A673 (cell line): Measurements from ENCODE around the gene TUBA4B. TPM values are rescaled to one million over a fixed set of nuclear protein-coding genes. Genes with fewer than 3 reads are reported as not detected.

Experiments used
- BruUV-seq: library from RNA; stranded (reverse); fragments of 400-500 nt; replicated peaks from 2 replicates; lab custom pipeline; 2021; lab: Mats Ljungman, UMichigan
- CTCF ChIA-PET: fragments of 300-600 bp; sonication (Branson Sonifier 250); formaldehyde crosslinking; loops from one replicate; lab custom pipeline; 2022; ENCODE audit warnings: antibody characterized with exemption; lab: Charles Lee
- POLR2A ChIA-PET: fragments of 300-600 bp; sonication (Branson Sonifier 250); formaldehyde crosslinking; loops from one replicate; lab custom pipeline; 2022; ENCODE audit warnings: antibody characterized with exemption; ENCODE audit not compliant: low non-redundant PET; lab: Charles Lee
- DNase-seq: peaks from one replicate; pipeline ENCODE4 v3.0.0-alpha.2; 2015; ENCODE audit warnings: low spot score
- H3K27ac ChIP-seq: fragments of 200-600 bp; sonication (generic); 2 replicates; pipeline ENCODE4 v1.5.1; 2016; ENCODE audit warnings: mixed run types, low read depth, mild to moderate bottlenecking, mixed read lengths, antibody characterized with exemption, low read length; ENCODE audit not compliant: poor library complexity, severe bottlenecking
- H3K27me3 ChIP-seq: fragments of 200-600 bp; sonication (generic); replicated peaks from 2 replicates; pipeline ENCODE4 v1.6.1; 2017; ENCODE audit warnings: mixed run types, low read depth, mild to moderate bottlenecking, mixed read lengths, antibody characterized with exemption, low read length; ENCODE audit not compliant: insufficient read depth, poor library complexity
- H3K36me3 ChIP-seq: fragments of 200-600 bp; sonication (generic); 2 replicates; pipeline ENCODE4 v1.6.1; 2016; ENCODE audit warnings: mixed run types, mild to moderate bottlenecking, mixed read lengths, antibody characterized with exemption, low read length; ENCODE audit not compliant: insufficient read depth, poor library complexity, severe bottlenecking
- H3K4me1 ChIP-seq: fragments of 200-600 bp; sonication (generic); 2 replicates; pipeline ENCODE4 v1.6.1; 2017; ENCODE audit warnings: mixed run types, mild to moderate bottlenecking, mixed read lengths, antibody characterized with exemption, low read length; ENCODE audit not compliant: insufficient read depth, poor library complexity, severe bottlenecking
- H3K4me3 ChIP-seq: fragments of 200-600 bp; sonication (generic); 2 replicates; pipeline ENCODE4 v1.5.1; 2016; ENCODE audit warnings: low read depth, mixed run types, mild to moderate bottlenecking, mixed read lengths, low read length; ENCODE audit not compliant: poor library complexity, severe bottlenecking
- H3K9me3 ChIP-seq: fragments of 200-600 bp; sonication (generic); 2 replicates; pipeline ENCODE4 v1.6.1; 2016; ENCODE audit warnings: mixed run types, low read depth, mild to moderate bottlenecking, mixed read lengths, antibody characterized with exemption, low read length; ENCODE audit not compliant: poor library complexity, severe bottlenecking
- EZH2 ChIP-seq: fragments of 200-600 bp; sonication (generic); IDR thresholded peaks from 2 replicates; pipeline ENCODE4 v1.6.1; 2017; ENCODE audit warnings: borderline replicate concordance, low read depth, mild to moderate bottlenecking, mixed read lengths, antibody characterized with exemption, low read length; ENCODE audit not compliant: poor library complexity, severe bottlenecking
- intact Hi-C: fragments of 100-400 bp; cut with micrococcal nuclease; formaldehyde crosslinking; loops from one replicate; pipeline ENCODE4 v1.10.0; 2022; ENCODE audit not compliant: unreplicated experiment
- total RNA-seq: library from RNA; stranded (reverse); gene quantifications from 2 replicates; pipeline ENCODE4 v1.2.3, GENCODE V29; 2021
- TF ChIP-seq, protein P1 (sequence below): fragments of 300-800, 200-600 bp; sonication (generic); conservative IDR thresholded peaks from 2 replicates; pipeline ENCODE4 v1.5.1; 2017; ENCODE audit warnings: low read depth, mild to moderate bottlenecking, antibody characterized with exemption, low read length, moderate library complexity, mixed read lengths

TUBA4B gene
- total RNA-seq, 1 experiment from 2014 or later: not detected

GRCh38 chr2:219245148-219245898 is 7.7 kb upstream of the TUBA4B start, which contains the start of the genes GLB1L and STK16:
Gene GLB1L, minus strand, starts transcription at chr2:219245444. Its CDS starts 1,871 bp downstream, at chr2:219243573.
Gene STK16, plus strand, starts transcription at chr2:219245479. Its CDS starts 521 bp downstream, at chr2:219246000.
- Histone ChIP-seq H3K9me3 (no peaks in the 10 kb centered on the region), H3K27me3 (no peaks in the 10 kb centered on the region), H3K4me1 (peaks cover 22% of the 10 kb centered on the region), H3K36me3 (peaks cover 6% of the 10 kb centered on the region), H3K4me3 (peak within 1 kb of the TSS; percentile 85), H3K27ac (peak within 1 kb of the TSS; percentile 85)
- ChIA-PET CTCF (interaction anchor here (1.3 kb wide), 1 partner anchor 50 kb away, joined by 4 read pairs; no protein-coding TSS in a partner anchor), POLR2A (no interaction called here)
- peak; percentile 88 for DNase-seq
- no peak for TF ChIP-seq EZH2
- TF ChIP-seq, protein P1, sequence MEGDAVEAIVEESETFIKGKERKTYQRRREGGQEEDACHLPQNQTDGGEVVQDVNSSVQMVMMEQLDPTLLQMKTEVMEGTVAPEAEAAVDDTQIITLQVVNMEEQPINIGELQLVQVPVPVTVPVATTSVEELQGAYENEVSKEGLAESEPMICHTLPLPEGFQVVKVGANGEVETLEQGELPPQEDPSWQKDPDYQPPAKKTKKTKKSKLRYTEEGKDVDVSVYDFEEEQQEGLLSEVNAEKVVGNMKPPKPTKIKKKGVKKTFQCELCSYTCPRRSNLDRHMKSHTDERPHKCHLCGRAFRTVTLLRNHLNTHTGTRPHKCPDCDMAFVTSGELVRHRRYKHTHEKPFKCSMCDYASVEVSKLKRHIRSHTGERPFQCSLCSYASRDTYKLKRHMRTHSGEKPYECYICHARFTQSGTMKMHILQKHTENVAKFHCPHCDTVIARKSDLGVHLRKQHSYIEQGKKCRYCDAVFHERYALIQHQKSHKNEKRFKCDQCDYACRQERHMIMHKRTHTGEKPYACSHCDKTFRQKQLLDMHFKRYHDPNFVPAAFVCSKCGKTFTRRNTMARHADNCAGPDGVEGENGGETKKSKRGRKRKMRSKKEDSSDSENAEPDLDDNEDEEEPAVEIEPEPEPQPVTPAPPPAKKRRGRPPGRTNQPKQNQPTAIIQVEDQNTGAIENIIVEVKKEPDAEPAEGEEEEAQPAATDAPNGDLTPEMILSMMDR: no peak
- intact Hi-C loops: no loop called here
- BruUV-seq: no TSS peak

DNA sequence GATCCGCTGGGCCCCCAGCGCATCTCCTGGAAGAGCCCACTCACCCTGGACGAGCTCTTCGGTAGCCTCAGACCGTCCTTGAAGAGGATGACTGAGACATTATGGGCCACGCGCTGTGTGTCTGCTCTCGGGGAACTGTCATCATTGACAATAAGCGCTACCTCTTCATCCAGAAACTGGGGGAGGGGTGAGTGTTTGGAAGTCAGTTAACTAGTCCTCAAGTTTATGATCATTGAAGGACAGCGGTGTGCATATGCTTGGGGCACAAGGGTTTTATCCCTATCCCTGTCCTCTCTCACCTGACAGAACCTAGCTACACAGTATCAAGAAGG is 7.2 kb upstream of the TUBA4B start:
- intact Hi-C loops: no loop called here

GRCh38 chr2:219246559-219246958 is 6.5 kb upstream of the TUBA4B start:
- H3K4me1 ChIP-seq: peaks cover 30% of the 10 kb centered on the region
- no peaks in the 10 kb centered on the region for H3K27me3 ChIP-seq
- ChIA-PET POLR2A (no interaction called here), CTCF (no interaction called here)
- H3K27ac ChIP-seq: peak overlapping the region; percentile 20
- peaks cover 10% of the 10 kb centered on the region for H3K36me3 ChIP-seq
- intact Hi-C loops: no loop called here
- no peaks in the 10 kb centered on the region for H3K9me3 ChIP-seq
- DNase-seq: no peak
- peak overlapping the region; percentile 85 for H3K4me3 ChIP-seq
- no peak for TF ChIP-seq EZH2
- TF ChIP-seq, protein P1: no peak
- no TSS peak for BruUV-seq

More for the DNA sequence above, 7.2 kb upstream of the TUBA4B start:
- peaks cover 10% of the 10 kb centered on the region for H3K36me3 ChIP-seq
- peaks cover 28% of the 10 kb centered on the region for H3K4me1 ChIP-seq
- H3K27me3 ChIP-seq: no peaks in the 10 kb centered on the region
- no peak for DNase-seq
- H3K27ac ChIP-seq: peak overlapping the region; percentile 85
- ChIA-PET POLR2A (no interaction called here), CTCF (no interaction called here)
- H3K9me3 ChIP-seq: no peaks in the 10 kb centered on the region
- no TSS peak for BruUV-seq
- peak overlapping the region; percentile 85 for H3K4me3 ChIP-seq
- TF ChIP-seq EZH2: no peak
- TF ChIP-seq, protein P1: no peak
